Keratinocyte (primary cell): Measurements from ENCODE around the gene USP44. TPM values are rescaled to one million over a fixed set of nuclear protein-coding genes. Genes with fewer than 3 reads are reported as not detected.

Experiments
- DNase-seq: peaks from one replicate; pipeline ENCODE4 v3.0.0-alpha.2; 2011; ENCODE audit warnings: low read depth, missing footprints, low spot score
- FAIRE-seq: peaks from 2 replicates; lab custom pipeline; 2011; peaks lifted over from hg19 to GRCh38; lab: Jason Lieb, UNC
- H2AFZ ChIP-seq: 2 replicates; pipeline ENCODE4 v1.6.0; 2012; ENCODE audit warnings: low read length, control low read depth, inconsistent platforms; ENCODE audit not compliant: control insufficient read depth
- H3K27ac ChIP-seq: 2 replicates; pipeline ENCODE4 v1.5.1; 2011; ENCODE audit warnings: low read length; ENCODE audit not compliant: control insufficient read depth, insufficient read depth
- H3K27me3 ChIP-seq: 3 replicates; pipeline ENCODE4 v1.6.0; 2011; ENCODE audit warnings: low read length; ENCODE audit not compliant: control insufficient read depth, insufficient read depth; ENCODE audit errors: extremely low read depth
- H3K36me3 ChIP-seq, 2 experiments: 2 replicates in 1 of 2; 3 replicates in 1 of 2; pipeline ENCODE4 v1.5.1; 2011; ENCODE audit warnings: low read length in 2 of 2, mild to moderate bottlenecking in 1 of 2; ENCODE audit not compliant: control insufficient read depth in 2 of 2, insufficient read depth in 2 of 2; ENCODE audit errors: extremely low read depth in 1 of 2
- H3K4me1 ChIP-seq: 3 replicates; pipeline ENCODE4 v1.5.1; 2011; ENCODE audit warnings: low read length; ENCODE audit not compliant: control insufficient read depth, insufficient read depth; ENCODE audit errors: extremely low read depth
- H3K4me2 ChIP-seq: 3 replicates; pipeline ENCODE4 v1.6.0; 2011; ENCODE audit warnings: low read depth, low read length; ENCODE audit not compliant: control insufficient read depth, insufficient read depth; ENCODE audit errors: extremely low read depth
- H3K4me3 ChIP-seq, 3 experiments: fragments of 200-600 bp in 1 of 3; sonication (generic) in 1 of 3; 2 replicates in 2 of 3; 3 replicates in 1 of 3; pipeline ENCODE4 v1.5.1; 2011 to 2016; ENCODE audit warnings: low read length in 3 of 3, mild to moderate bottlenecking in 3 of 3, control low read depth in 2 of 3, inconsistent platforms in 1 of 3, low read depth in 1 of 3, mixed read lengths in 1 of 3, mixed run types in 1 of 3, moderate library complexity in 1 of 3; ENCODE audit not compliant: control insufficient read depth in 2 of 3, insufficient read depth in 2 of 3; ENCODE audit errors: extremely low read depth in 1 of 3
- H3K79me2 ChIP-seq: 2 replicates; pipeline ENCODE4 v1.6.0; 2012; ENCODE audit warnings: low read length; ENCODE audit not compliant: control insufficient read depth, insufficient read depth
- H3K9ac ChIP-seq: 3 replicates; pipeline ENCODE4 v1.6.0; 2011; ENCODE audit warnings: low read length; ENCODE audit not compliant: control insufficient read depth, insufficient read depth; ENCODE audit errors: extremely low read depth
- H3K9me1 ChIP-seq: 3 replicates; pipeline ENCODE4 v1.6.0; 2011; ENCODE audit warnings: low read length; ENCODE audit not compliant: control insufficient read depth, insufficient read depth; ENCODE audit errors: extremely low read depth
- H3K9me3 ChIP-seq: 2 replicates; pipeline ENCODE4 v1.5.1; 2012; ENCODE audit warnings: low read depth, low read length; ENCODE audit not compliant: control insufficient read depth
- H4K20me1 ChIP-seq: 3 replicates; pipeline ENCODE4 v1.6.0; 2011; ENCODE audit warnings: low read length; ENCODE audit not compliant: control insufficient read depth, insufficient read depth; ENCODE audit errors: extremely low read depth
- CTCF ChIP-seq, 3 experiments: IDR thresholded peaks in 1 of 3; conservative IDR thresholded peaks in 1 of 3; optimal IDR thresholded peaks in 1 of 3; 2 replicates in 2 of 3; 3 replicates in 1 of 3; pipeline versions ENCODE3 to v1.5.1; 2011; ENCODE audit warnings: low read length in 3 of 3, mild to moderate bottlenecking in 3 of 3, moderate library complexity in 2 of 3, control low read depth in 1 of 3, inconsistent platforms in 1 of 3; ENCODE audit not compliant: insufficient read depth in 2 of 3; ENCODE audit errors: extremely low read depth in 1 of 3
- EZH2 ChIP-seq: IDR thresholded peaks from one replicate; pipeline ENCODE4 v1.6.1; 2012; ENCODE audit warnings: inconsistent platforms, mild to moderate bottlenecking, low read length, moderate library complexity
- dilution Hi-C: fragments of 300-500 bp; cut with MboI; formaldehyde crosslinking; loops from one replicate; pipeline ENCODE4 v1.7.0; 2020; ENCODE audit warnings: low sequenced_read_pairs; ENCODE audit not compliant: extremely low pct_ligation_motif_present
- polyA plus RNA-seq, 5 experiments: library from polyadenylated mRNA; depleted of rRNA in 3 of 5; stranded (reverse) in 3 of 5; stranded (forward) in 1 of 5; unstranded in 1 of 5; fragments of >200 nt; gene quantifications; 1 replicate in 1 of 5; 2 replicates in 3 of 5; 3 replicates in 1 of 5; pipeline versions ENCODE4 v1.2.1 to v1.2.3, GENCODE V29; 2011 to 2012; ENCODE audit warnings: missing spikeins in 2 of 5, low read depth in 1 of 5, low replicate concordance in 1 of 5

The USP44 gene
- polyA plus RNA-seq, 1 donor (not counting 4 experiments of a cell fraction or from before 2014, with no cell fraction given) = 0.18 TPM

- TF ChIP-seq CTCF (optimal IDR thresholded peaks at IDR 0.05 in 1 of 3, IDR thresholded peaks at IDR 0.05 in 1 of 3, conservative IDR thresholded peaks at IDR 0.05 in 1 of 3; ENCODE audit: extremely low read depth in 1 of 3, insufficient read depth in 2 of 3, low read length in 3 of 3) = no peak
- no peak for TF ChIP-seq EZH2
- peaks cover 51% of the 10 kb centered on the region for H3K79me2 ChIP-seq
- peak; percentile 67 for DNase-seq
- dilution Hi-C loops = no loop called here
- H3K27ac ChIP-seq = peak within 1 kb of the TSS; percentile 87
- H3K27me3 ChIP-seq = no peaks in the 10 kb centered on the region
- peak within 1 kb of the TSS; percentile 94 for H2AFZ ChIP-seq
- peaks cover 12% of the 10 kb centered on the region for H3K4me1 ChIP-seq
- FAIRE-seq = peak; percentile 75
- H3K9me1 ChIP-seq = no peaks in the 10 kb centered on the region
- peak within 1 kb of the TSS; percentile 83 for H3K4me2 ChIP-seq
- H3K36me3 ChIP-seq = peaks cover 2 to 20% of the 10 kb centered on the region in 2 experiments
- no peaks in the 10 kb centered on the region for H4K20me1 ChIP-seq
- no peaks in the 10 kb centered on the region for H3K9me3 ChIP-seq
- H3K9ac ChIP-seq = peak within 1 kb of the TSS; percentile 94
- H3K4me3 ChIP-seq = peak within 1 kb of the TSS; percentile 78 to 97 (median 85)
Observed at GRCh38 chr12:95473884-95474659, 77.2 kb downstream of the USP44 start, which contains the start of gene METAP2. TSS of gene METAP2 (plus strand) at chr12:95474152. CDS start at chr12:95474180, 28 bp downstream.

- peaks cover 2 to 20% of the 10 kb centered on the region in 2 experiments for H3K36me3 ChIP-seq
- dilution Hi-C loops = no loop called here
- peak overlapping the region; percentile 81 for H3K4me2 ChIP-seq
- H3K4me3 ChIP-seq = peak overlapping the region; percentile 55 to 97 (median 85)
- H3K4me1 ChIP-seq = peaks cover 12% of the 10 kb centered on the region
- peak overlapping the region; percentile 94 for H3K9ac ChIP-seq
- TF ChIP-seq CTCF (optimal IDR thresholded peaks at IDR 0.05 in 1 of 3, IDR thresholded peaks at IDR 0.05 in 1 of 3, conservative IDR thresholded peaks at IDR 0.05 in 1 of 3; ENCODE audit: extremely low read depth in 1 of 3, insufficient read depth in 2 of 3, low read length in 3 of 3) (no peak), EZH2 (no peak)
- no peaks in the 10 kb centered on the region for H3K9me1 ChIP-seq
- H3K9me3 ChIP-seq = no peaks in the 10 kb centered on the region
- H3K27ac ChIP-seq = peak overlapping the region; percentile 87
- H2AFZ ChIP-seq = peak overlapping the region; percentile 94
- H3K79me2 ChIP-seq = peaks cover 44% of the 10 kb centered on the region
- H3K27me3 ChIP-seq = no peaks in the 10 kb centered on the region
- FAIRE-seq (peak; percentile 68), DNase-seq (peak; percentile 33)
- H4K20me1 ChIP-seq = no peaks in the 10 kb centered on the region
Observed at GRCh38 chr12:95473231-95473883, 77.9 kb downstream of the USP44 start.
